NCI-H2171 (cell line): ENCODE data around the gene GGT1.
"Not testable (repeated sequence)": the region's sequence is repeated elsewhere in the genome, so short reads cannot be mapped to it uniquely, and the experiment has no call there.

Experiments
- DNase-seq: peaks from one replicate; lab custom pipeline; 2025; lab: John Stamatoyannopoulos, UW

GGT1 gene

DNA sequence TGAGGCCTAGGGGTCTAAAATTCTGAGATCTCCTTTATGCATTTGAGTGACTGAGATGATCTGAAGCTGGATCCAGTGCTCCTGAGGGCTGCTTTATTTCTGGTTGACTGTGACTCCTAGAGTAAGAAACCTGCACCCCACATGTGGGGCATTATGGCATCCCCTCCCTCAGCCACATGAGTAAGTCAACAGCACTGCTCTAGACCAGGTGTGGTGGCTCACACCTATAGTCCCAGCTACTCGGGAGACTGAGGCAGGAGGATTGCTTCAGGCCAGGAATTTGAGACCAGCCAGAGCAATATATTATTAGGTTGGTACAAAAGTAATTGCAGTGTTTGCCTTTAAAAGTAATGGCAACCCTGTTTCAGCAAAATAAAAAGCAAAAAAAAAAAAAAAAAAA lies 39.3 kb downstream of the GGT1 start:
- DNase-seq, result not testable (repeated sequence)

DNA sequence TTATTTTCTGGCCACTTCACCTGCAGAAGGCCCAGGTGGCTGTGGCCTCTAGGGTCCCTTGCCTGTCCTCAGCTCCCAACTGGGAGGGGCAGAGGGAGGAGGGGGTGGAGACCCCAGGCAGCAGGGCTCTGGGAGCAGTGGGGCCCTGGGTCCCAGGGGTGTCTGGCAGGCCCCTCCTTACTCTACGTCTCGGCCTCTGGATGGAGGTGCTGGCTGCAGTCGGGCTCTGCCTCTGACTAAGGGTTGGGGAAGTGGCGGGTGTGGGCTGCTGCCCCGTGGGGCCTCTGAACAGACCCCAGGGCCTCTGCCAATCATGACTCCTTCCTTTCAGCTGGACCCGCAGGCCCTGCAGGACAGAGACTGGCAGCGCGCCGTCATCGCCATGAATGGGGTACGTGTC lies 41.4 kb downstream of the GGT1 start:
- not testable (repeated sequence) for DNase-seq

GRCh38 chr22:24645408-24646399 lies 42.7 kb downstream of the GGT1 start:
- not testable (repeated sequence) for DNase-seq

DNA sequence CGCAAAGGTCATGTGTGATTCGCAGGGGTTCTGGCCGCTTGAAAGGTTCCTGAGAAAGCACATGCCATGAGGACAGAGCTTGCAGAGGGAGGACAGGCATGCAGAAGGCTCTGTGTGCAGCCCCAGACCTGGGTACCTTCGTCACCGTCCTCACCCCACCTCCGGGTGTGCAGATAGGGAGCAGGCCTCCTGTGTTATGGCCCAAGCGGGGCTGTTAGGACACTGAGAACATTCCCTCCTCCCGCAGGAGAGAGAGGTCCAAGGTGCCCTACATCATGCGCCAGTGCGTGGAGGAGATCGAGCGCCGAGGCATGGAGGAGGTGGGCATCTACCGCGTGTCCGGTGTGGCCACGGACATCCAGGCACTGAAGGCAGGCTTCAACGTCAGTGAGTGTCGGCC lies 43.8 kb downstream of the GGT1 start:
- DNase-seq, result not testable (repeated sequence)

DNA sequence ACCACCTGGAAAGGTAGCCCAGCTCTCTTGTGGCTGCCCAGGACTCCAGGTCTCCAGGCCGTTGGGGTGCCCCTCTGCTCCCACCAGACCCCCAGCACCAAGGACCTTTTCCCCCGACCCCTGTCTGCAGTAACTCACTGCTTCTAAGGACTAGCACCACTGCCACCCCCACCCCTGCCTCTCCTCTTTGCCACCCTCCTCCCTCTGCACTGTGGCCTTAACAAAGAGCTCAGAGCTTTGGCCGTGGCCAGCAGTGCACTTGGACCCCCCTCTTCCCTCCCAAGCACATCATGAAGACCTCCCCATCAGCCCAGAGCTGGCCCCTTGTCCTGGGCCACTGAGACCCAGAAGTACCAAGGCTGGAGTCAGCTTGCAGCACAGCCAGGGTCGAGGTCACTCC lies 46.4 kb downstream of the GGT1 start:
- not testable (repeated sequence) for DNase-seq

DNA sequence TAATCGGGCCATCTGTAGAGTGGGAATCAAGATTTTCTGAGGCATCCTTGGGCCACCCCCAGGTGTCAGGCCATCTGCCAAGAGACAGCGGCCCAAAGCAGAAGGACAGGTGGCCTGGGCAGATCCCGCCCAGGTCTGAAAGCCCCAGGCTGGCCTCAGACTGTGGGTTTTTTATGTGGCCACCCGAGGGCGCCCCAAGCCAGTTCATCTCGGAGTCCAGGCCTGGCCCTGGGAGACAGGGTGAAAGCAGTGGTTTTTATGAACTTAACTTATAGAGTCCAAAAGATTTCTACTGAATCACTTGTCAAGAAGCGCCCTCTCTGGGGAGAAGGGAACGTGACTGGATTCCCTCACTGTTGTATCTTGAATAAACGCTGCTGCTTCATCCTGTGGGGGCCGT lies 47.9 kb downstream of the GGT1 start:
- DNase-seq, result not testable (repeated sequence)

GRCh38 chr22:24665395-24665794 lies 62.4 kb downstream of the GGT1 start:
- not testable (repeated sequence) for DNase-seq

DNA sequence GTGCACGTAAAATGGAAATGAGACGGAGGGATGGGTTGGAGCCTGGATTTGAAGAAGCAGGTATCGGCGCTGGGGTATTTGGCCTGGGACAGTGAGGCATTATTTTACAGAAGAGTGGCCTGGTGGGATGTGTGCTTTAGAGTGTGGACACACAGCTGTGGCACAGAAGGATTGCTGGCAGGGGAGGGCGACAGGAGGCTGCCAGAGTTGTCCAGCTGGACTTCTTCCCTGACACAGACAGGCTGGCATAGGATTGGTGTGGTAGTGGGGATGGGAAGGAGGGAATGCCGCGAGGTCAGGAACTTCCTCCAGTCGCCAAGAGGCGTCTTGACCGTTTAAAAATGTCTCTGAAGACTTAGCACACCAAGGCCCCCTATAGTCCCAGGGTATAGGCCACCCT lies 64.9 kb downstream of the GGT1 start:
- not testable (repeated sequence) for DNase-seq

- not testable (repeated sequence) for DNase-seq
Measured at GRCh38 chr22:24672532-24672931, 69.5 kb downstream of the GGT1 start.
